ENCODE results near the gene CARNS1. TPM values are rescaled to one million over a fixed set of nuclear protein-coding genes. Genes with fewer than 3 reads are reported as not detected.

Gene CARNS1
- total RNA-seq, 2 experiments from 2014 or later: 9.9 to 10.0 TPM

- H3K4me1 ChIP-seq (ENCODE audit: insufficient read depth, low read length): peaks cover 67% of the 10 kb centered on the region
- ATAC-seq (ENCODE audit: poor library complexity) (no peak), DNase-seq (no peak)
- Mint-ChIP-seq H3K27me3 (no peaks in the 10 kb centered on the region), H3K36me3 (ENCODE audit: low read depth) (peaks cover 26% of the 10 kb centered on the region), H3K27ac (no peak overlapping the region), H3K4me3 (peak overlapping the region; percentile 81), H3K4me1 (ENCODE audit: low read depth) (peaks cover 51% of the 10 kb centered on the region), H3K9me3 (no peaks in the 10 kb centered on the region)
- H3K36me3 ChIP-seq (ENCODE audit: insufficient read depth, low read length): peaks cover 42% of the 10 kb centered on the region
- H3K4me3 ChIP-seq (ENCODE audit: low read length): no peak overlapping the region
- TF ChIP-seq CTCF (IDR thresholded peaks at IDR 0.05): no peak
- CTCF ChIA-PET: interaction anchor here (0.7 to 1.3 kb wide), 2 partner anchors 7 to 41 kb away, joined by 3 to 4 read pairs; partner anchors contain the start of genes POLD4 and PPP1CA
- H3K27ac ChIP-seq (ENCODE audit: low read depth in 1 of 2, low read length in 2 of 2): no peak overlapping the region
- POLR2A ChIA-PET: interaction anchor here (0.6 to 1.1 kb wide), 2 partner anchors 15 to 75 kb away, joined by 3 to 6 read pairs; partner anchors contain the start of gene TMEM134
- intact Hi-C loops (cut with DNase I, micrococcal nuclease): loop anchor here in 1 of 2 experiments (10.0 kb wide), 1 partner anchor 211 kb away; the partner anchor contains the start of gene NDUFV1
- peaks cover 0 to 3% of the 10 kb centered on the region in 2 experiments for H3K27me3 ChIP-seq (ENCODE audit: control insufficient read depth in 1 of 2, insufficient read depth in 2 of 2, low read length in 2 of 2)
- H3K9me3 ChIP-seq (ENCODE audit: control insufficient read depth in 1 of 2, insufficient read depth in 1 of 2, low read length in 2 of 2): peaks cover 0 to 5% of the 10 kb centered on the region in 2 experiments
These were observed 21.5 kb upstream of the CARNS1 start for GRCh38 chr11:67393990-67394389.

GRCh38 chr11:67395555-67396258 lies 19.8 kb upstream of the CARNS1 start:
- no peak for TF ChIP-seq CTCF (IDR thresholded peaks at IDR 0.05)
- Mint-ChIP-seq H3K27ac (no peak overlapping the region), H3K4me1 (ENCODE audit: low read depth) (peaks cover 49% of the 10 kb centered on the region), H3K9me3 (no peaks in the 10 kb centered on the region), H3K36me3 (ENCODE audit: low read depth) (peaks cover 33% of the 10 kb centered on the region), H3K27me3 (no peaks in the 10 kb centered on the region), H3K4me3 (peak overlapping the region; percentile 45)
- DNase-seq (peak in 1 of 14 experiments; percentile 33), ATAC-seq (ENCODE audit: poor library complexity) (no peak)
- H3K27ac ChIP-seq (ENCODE audit: low read depth in 1 of 2, low read length in 2 of 2): peak overlapping the region in 1 of 2 donors; percentile 55
- ChIA-PET POLR2A (interaction anchor here (0.8 to 3.1 kb wide), 7 partner anchors 13 to 45 kb away, joined by 3 to 22 read pairs (median 5); partner anchors contain the start of genes PTPRCAP and RPS6KB2), CTCF (interaction anchor here (0.8 to 1.5 kb wide), 2 partner anchors 8 to 13 kb away, joined by 3 read pairs; no protein-coding TSS in a partner anchor)
- intact Hi-C loops (cut with DNase I, micrococcal nuclease): loop anchor here in 1 of 2 experiments (10.0 kb wide), 1 partner anchor 209 kb away; the partner anchor contains the start of gene NDUFV1
- peaks cover 57% of the 10 kb centered on the region for H3K36me3 ChIP-seq (ENCODE audit: insufficient read depth, low read length)
- peaks cover 0 to 5% of the 10 kb centered on the region in 2 experiments for H3K9me3 ChIP-seq (ENCODE audit: control insufficient read depth in 1 of 2, insufficient read depth in 1 of 2, low read length in 2 of 2)
- H3K4me3 ChIP-seq (ENCODE audit: low read length): no peak overlapping the region
- peaks cover 72% of the 10 kb centered on the region for H3K4me1 ChIP-seq (ENCODE audit: insufficient read depth, low read length)
- peaks cover 0 to 3% of the 10 kb centered on the region in 2 experiments for H3K27me3 ChIP-seq (ENCODE audit: control insufficient read depth in 1 of 2, insufficient read depth in 2 of 2, low read length in 2 of 2)

GRCh38 chr11:67396259-67396581 lies 19.3 kb upstream of the CARNS1 start:
- no peaks in the 10 kb centered on the region for H3K9me3 Mint-ChIP-seq
- H3K27me3 Mint-ChIP-seq: no peaks in the 10 kb centered on the region
- peaks cover 57% of the 10 kb centered on the region for H3K36me3 ChIP-seq (ENCODE audit: insufficient read depth, low read length)
- H3K27ac ChIP-seq (ENCODE audit: low read depth in 1 of 2, low read length in 2 of 2): peak overlapping the region; percentile 55 to 61
- TF ChIP-seq CTCF (IDR thresholded peaks at IDR 0.05): no peak
- no peak for ATAC-seq (ENCODE audit: poor library complexity)
- H3K36me3 Mint-ChIP-seq (ENCODE audit: low read depth): peaks cover 35% of the 10 kb centered on the region
- no peak for DNase-seq
- H3K4me1 Mint-ChIP-seq (ENCODE audit: low read depth): peaks cover 45% of the 10 kb centered on the region
- H3K27ac Mint-ChIP-seq: no peak overlapping the region
- peaks cover 0 to 3% of the 10 kb centered on the region in 2 experiments for H3K27me3 ChIP-seq (ENCODE audit: control insufficient read depth in 1 of 2, insufficient read depth in 2 of 2, low read length in 2 of 2)
- POLR2A ChIA-PET: interaction anchor here (0.8 to 3.1 kb wide), 8 partner anchors 13 to 87 kb away, joined by 3 to 22 read pairs (median 4); partner anchors contain the start of genes AIP, PTPRCAP and RPS6KB2
- CTCF ChIA-PET: interaction anchor here (0.8 to 1.5 kb wide), 2 partner anchors 9 to 13 kb away, joined by 3 read pairs; no protein-coding TSS in a partner anchor
- no peak overlapping the region for H3K4me3 ChIP-seq (ENCODE audit: low read length)
- H3K4me1 ChIP-seq (ENCODE audit: insufficient read depth, low read length): peaks cover 72% of the 10 kb centered on the region
- intact Hi-C loops (cut with DNase I, micrococcal nuclease): loop anchor here in 1 of 2 experiments (10.0 kb wide), 1 partner anchor 209 kb away; the partner anchor contains the start of gene NDUFV1
- H3K4me3 Mint-ChIP-seq: peak overlapping the region; percentile 0
- H3K9me3 ChIP-seq (ENCODE audit: control insufficient read depth in 1 of 2, insufficient read depth in 1 of 2, low read length in 2 of 2): peaks cover 0 to 5% of the 10 kb centered on the region in 2 experiments
